Epithelial cell of esophagus (primary cell): Measurements from ENCODE around the gene ATP1A3.

Source experiments
- DNase-seq: peaks from one replicate; pipeline ENCODE4 v3.0.0; 2010; ENCODE audit warnings: low read depth
- H3K4me3 ChIP-seq: 2 replicates; pipeline ENCODE4 v1.5.1; 2011; ENCODE audit warnings: mild to moderate bottlenecking, low read length, control low read depth
- CTCF ChIP-seq: IDR thresholded peaks from 2 replicates; pipeline ENCODE4 v1.5.1; 2011; ENCODE audit warnings: low read depth, mild to moderate bottlenecking, low read length, control low read depth, inconsistent platforms; ENCODE audit not compliant: insufficient read depth; ENCODE audit errors: missing control alignments

Gene ATP1A3

GRCh38 chr19:41957161-41957837 is 36.7 kb downstream of the ATP1A3 start:
- no peak for TF ChIP-seq CTCF
- DNase-seq, result no peak
- H3K4me3 ChIP-seq, result no peak overlapping the region

- DNase-seq, result no peak
- no peak overlapping the region for H3K4me3 ChIP-seq
- TF ChIP-seq CTCF, result no peak
These were observed 37.4 kb downstream of the ATP1A3 start for GRCh38 chr19:41956621-41957020.

GRCh38 chr19:41955521-41955920 is 38.5 kb downstream of the ATP1A3 start:
- no peak overlapping the region for H3K4me3 ChIP-seq
- no peak for DNase-seq
- TF ChIP-seq CTCF, result no peak

- DNase-seq, result peak; percentile 73
- peak; percentile 98 for TF ChIP-seq CTCF
- H3K4me3 ChIP-seq, result no peak overlapping the region
These were observed 42.3 kb downstream of the ATP1A3 start for GRCh38 chr19:41951686-41952172.

GRCh38 chr19:41947091-41947490 is 46.9 kb downstream of the ATP1A3 start:
- no peak for TF ChIP-seq CTCF
- DNase-seq, result no peak

GRCh38 chr19:41945135-41945766 is 48.8 kb downstream of the ATP1A3 start:
- no peak for DNase-seq
- no peak for TF ChIP-seq CTCF
- no peak overlapping the region for H3K4me3 ChIP-seq

More at GRCh38 chr19:41947091-41947490, 46.9 kb downstream of the ATP1A3 start:
- no peak overlapping the region for H3K4me3 ChIP-seq
